HL-60 (cell line): ENCODE measurements around the gene TMEM9.

Experiments
- DNase-seq, 2 experiments: peaks; one replicate each; pipeline ENCODE4 v3.0.0-alpha.2; 2010 to 2020; ENCODE audit warnings: low read depth in 1 of 2, low spot score in 1 of 2
- H3K27ac ChIP-seq: fragments of 250-450 bp; sonication (Bioruptor Pico); replicated peaks from 2 replicates; pipeline ENCODE4 v1.5.1; 2020; ENCODE audit warnings: mild to moderate bottlenecking, moderate library complexity
- H3K27me3 ChIP-seq: fragments of 250-450 bp; sonication (Bioruptor Pico); 2 replicates; pipeline ENCODE4 v1.5.1; 2021; ENCODE audit warnings: mild to moderate bottlenecking, moderate library complexity; ENCODE audit not compliant: insufficient read depth, poor library complexity, severe bottlenecking
- H3K4me3 ChIP-seq: replicated peaks from 2 replicates; pipeline ENCODE4 v1.5.1; 2011; ENCODE audit warnings: mild to moderate bottlenecking, control low read depth, low read length; ENCODE audit not compliant: insufficient read depth
- GABPA ChIP-seq: IDR thresholded peaks from 2 replicates; pipeline ENCODE4 v1.6.1; 2012; ENCODE audit warnings: low read depth
- POLR2AphosphoS5 ChIP-seq: IDR thresholded peaks from 2 replicates; pipeline ENCODE4 v1.6.1; 2012; ENCODE audit warnings: low read depth
- SPI1 ChIP-seq: IDR thresholded peaks from 2 replicates; pipeline ENCODE4 v1.6.1; 2012; ENCODE audit warnings: low read depth, mild to moderate bottlenecking, borderline replicate concordance
- TF ChIP-seq, protein P1 (sequence below): IDR thresholded peaks from 2 replicates; pipeline ENCODE4 v1.6.1; 2012; ENCODE audit warnings: low read depth; ENCODE audit not compliant: insufficient replicate concordance
- TF ChIP-seq, protein P2 (sequence below): IDR thresholded peaks from one replicate; pipeline ENCODE4 v1.5.1; 2011; ENCODE audit warnings: low read length, control low read depth, inconsistent platforms; ENCODE audit not compliant: insufficient read depth

Gene TMEM9

DNA sequence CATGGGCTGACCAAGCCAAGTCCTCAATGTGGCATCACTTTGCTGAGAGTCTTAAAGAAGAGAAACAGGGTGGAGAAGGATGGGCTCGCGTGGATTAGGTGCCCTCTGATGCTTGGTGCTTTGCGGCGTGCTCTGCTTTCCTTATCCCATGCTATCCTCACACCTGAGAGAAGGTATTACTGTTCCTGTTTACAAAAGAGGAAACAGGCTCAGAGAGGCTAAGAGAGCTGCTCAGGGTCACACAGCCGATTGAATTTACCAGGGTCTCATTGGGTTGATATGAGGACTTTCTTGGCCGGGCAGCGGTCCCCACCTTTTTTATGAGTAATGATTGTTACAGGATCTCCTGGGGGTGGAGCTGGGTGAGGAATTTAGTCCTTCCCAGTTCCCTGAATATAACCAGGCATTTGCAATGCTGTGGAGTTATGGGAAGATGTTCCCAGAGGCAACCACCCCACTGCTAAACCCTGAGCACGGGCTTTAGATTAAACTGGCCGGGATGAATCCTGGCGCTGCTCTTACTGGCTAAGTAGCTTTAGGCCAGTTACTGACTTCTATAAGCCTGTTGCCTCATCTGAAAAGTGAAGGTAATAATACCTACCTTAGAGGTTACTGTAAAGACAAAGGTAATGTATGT is 31.8 kb downstream of the TMEM9 start:
- Histone ChIP-seq H3K27ac (no peak overlapping the region), H3K27me3 (peaks cover 3% of the 10 kb centered on the region), H3K4me3 (no peak overlapping the region)
- TF ChIP-seq GABPA (no peak), SPI1 (no peak), POLR2AphosphoS5 (no peak)
- TF ChIP-seq, protein P1, sequence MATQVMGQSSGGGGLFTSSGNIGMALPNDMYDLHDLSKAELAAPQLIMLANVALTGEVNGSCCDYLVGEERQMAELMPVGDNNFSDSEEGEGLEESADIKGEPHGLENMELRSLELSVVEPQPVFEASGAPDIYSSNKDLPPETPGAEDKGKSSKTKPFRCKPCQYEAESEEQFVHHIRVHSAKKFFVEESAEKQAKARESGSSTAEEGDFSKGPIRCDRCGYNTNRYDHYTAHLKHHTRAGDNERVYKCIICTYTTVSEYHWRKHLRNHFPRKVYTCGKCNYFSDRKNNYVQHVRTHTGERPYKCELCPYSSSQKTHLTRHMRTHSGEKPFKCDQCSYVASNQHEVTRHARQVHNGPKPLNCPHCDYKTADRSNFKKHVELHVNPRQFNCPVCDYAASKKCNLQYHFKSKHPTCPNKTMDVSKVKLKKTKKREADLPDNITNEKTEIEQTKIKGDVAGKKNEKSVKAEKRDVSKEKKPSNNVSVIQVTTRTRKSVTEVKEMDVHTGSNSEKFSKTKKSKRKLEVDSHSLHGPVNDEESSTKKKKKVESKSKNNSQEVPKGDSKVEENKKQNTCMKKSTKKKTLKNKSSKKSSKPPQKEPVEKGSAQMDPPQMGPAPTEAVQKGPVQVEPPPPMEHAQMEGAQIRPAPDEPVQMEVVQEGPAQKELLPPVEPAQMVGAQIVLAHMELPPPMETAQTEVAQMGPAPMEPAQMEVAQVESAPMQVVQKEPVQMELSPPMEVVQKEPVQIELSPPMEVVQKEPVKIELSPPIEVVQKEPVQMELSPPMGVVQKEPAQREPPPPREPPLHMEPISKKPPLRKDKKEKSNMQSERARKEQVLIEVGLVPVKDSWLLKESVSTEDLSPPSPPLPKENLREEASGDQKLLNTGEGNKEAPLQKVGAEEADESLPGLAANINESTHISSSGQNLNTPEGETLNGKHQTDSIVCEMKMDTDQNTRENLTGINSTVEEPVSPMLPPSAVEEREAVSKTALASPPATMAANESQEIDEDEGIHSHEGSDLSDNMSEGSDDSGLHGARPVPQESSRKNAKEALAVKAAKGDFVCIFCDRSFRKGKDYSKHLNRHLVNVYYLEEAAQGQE, result no peak
- TF ChIP-seq, protein P2, sequence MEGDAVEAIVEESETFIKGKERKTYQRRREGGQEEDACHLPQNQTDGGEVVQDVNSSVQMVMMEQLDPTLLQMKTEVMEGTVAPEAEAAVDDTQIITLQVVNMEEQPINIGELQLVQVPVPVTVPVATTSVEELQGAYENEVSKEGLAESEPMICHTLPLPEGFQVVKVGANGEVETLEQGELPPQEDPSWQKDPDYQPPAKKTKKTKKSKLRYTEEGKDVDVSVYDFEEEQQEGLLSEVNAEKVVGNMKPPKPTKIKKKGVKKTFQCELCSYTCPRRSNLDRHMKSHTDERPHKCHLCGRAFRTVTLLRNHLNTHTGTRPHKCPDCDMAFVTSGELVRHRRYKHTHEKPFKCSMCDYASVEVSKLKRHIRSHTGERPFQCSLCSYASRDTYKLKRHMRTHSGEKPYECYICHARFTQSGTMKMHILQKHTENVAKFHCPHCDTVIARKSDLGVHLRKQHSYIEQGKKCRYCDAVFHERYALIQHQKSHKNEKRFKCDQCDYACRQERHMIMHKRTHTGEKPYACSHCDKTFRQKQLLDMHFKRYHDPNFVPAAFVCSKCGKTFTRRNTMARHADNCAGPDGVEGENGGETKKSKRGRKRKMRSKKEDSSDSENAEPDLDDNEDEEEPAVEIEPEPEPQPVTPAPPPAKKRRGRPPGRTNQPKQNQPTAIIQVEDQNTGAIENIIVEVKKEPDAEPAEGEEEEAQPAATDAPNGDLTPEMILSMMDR, result no peak
- no peak for DNase-seq

DNA sequence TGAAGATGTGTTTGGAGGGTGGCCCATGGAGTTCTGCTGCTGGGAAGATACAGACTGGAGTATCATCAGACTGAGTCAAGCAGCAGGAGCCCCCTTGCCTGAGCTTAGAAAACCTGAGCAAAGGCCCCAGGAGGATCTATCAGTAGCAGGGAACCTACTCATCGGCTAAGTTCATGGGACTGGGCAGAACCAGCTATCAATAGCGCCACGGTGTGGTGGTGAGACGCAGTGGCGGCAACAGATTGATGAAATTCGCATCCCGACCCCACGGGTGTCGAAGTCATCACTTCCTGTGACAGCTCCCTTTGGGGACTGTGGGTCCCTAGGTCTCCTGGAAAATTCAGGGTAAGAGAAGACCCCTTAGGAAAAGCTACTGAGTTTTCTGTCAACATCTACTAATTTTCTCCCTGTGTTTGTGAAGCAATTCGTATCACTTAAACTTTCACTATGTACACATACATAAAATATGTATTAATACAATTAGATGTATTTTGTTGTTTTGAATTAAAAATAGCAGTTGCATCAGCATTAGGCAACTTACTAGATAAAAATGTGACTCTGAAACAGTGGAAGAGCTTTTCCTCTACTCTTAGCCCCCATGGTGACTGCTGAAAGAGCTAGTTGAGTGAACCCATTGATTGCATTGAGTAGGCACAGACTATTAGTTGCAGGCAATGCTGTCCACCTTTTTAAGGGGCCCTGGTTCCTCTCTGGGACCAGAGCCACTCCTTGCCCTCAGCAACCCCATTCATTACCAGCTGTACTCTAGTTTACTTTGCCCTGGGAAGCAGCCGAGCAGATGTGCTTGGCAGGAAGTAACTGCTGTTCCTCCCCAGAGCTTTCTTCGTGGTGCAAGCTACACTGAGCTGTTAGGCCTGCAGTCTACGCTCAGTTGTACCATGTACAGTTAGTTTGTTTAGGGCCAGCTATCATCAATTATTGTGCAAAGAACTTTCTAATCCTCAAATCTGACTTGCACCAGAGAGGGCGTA is 34.8 kb downstream of the TMEM9 start:
- DNase-seq, result peak; percentile 28 to 48
- H3K4me3 ChIP-seq, result no peak overlapping the region
- H3K27ac ChIP-seq, result no peak overlapping the region
- no peak for TF ChIP-seq POLR2AphosphoS5
- TF ChIP-seq, protein P2, result peak; percentile 78
- peaks cover 3% of the 10 kb centered on the region for H3K27me3 ChIP-seq

DNA sequence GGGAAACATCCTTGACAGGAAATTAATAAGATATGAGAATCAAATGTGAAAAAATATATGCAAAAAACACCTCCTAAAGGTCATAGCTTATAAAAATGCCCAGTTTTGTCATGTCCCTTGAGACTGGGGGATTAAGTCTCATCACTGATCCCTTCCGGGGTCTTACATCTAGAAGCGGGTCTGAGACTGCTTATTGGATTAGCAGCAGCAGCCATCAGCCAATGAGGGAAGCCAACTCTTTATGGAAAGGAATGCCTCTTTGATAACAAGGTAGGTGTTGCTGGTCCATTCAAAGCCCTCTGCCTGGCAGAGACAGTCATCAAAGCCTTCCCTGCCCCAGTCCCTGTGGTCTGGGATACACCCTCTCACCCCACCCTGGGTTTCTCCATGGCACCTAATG is 38.2 kb downstream of the TMEM9 start:
- Histone ChIP-seq H3K4me3 (no peak overlapping the region), H3K27me3 (peaks cover 3% of the 10 kb centered on the region), H3K27ac (no peak overlapping the region)
- TF ChIP-seq, protein P2, result no peak
- no peak for TF ChIP-seq GABPA
- TF ChIP-seq, protein P1, result no peak
- TF ChIP-seq POLR2AphosphoS5, result no peak
- TF ChIP-seq SPI1, result no peak
- no peak for DNase-seq
